Mucosa of descending colon (tissue), 3 donors: Measurements from ENCODE around the gene LEKR1. TPM values are rescaled to one million over a fixed set of nuclear protein-coding genes. Genes with fewer than 3 reads are reported as not detected.

Source experiments
- ATAC-seq: fragments of 200-7000 bp; cut with Tn5 transposase; one replicate; pipeline ENCODE4 v1.9.1; 2020; ENCODE audit warnings: mild to moderate bottlenecking, moderate library complexity
- DNase-seq, 3 donors: peaks; one replicate each; pipeline ENCODE4 v3.0.0-alpha.2; 2020
- H3K36me3 ChIP-seq: fragments of 200-600 bp; one replicate; pipeline ENCODE4 v1.8.0; 2021; ENCODE audit warnings: low read depth, mild to moderate bottlenecking
- H3K4me1 ChIP-seq: fragments of 200-600 bp; one replicate; pipeline ENCODE4 v1.8.0; 2021; ENCODE audit warnings: low read depth, mild to moderate bottlenecking
- H3K4me3 ChIP-seq: fragments of 200-600 bp; one replicate; pipeline ENCODE4 v1.8.0; 2021; ENCODE audit warnings: mild to moderate bottlenecking
- H3K9me3 ChIP-seq: fragments of 200-600 bp; one replicate; pipeline ENCODE4 v1.8.0; 2021; ENCODE audit warnings: mild to moderate bottlenecking
- CTCF ChIP-seq: fragments of 200-600 bp; IDR thresholded peaks from one replicate; pipeline ENCODE4 v1.8.0; 2022; ENCODE audit warnings: antibody characterized with exemption, mild to moderate bottlenecking
- intact Hi-C, 2 donors: fragments of 100-400 bp; cut with DNase I in 1 of 2; cut with micrococcal nuclease in 1 of 2; formaldehyde crosslinking; loops; one replicate each; pipeline versions ENCODE4 v1.11.0 to v1.11.1; 2022; cut with DNase I, micrococcal nuclease
- total RNA-seq, 3 donors: library from RNA; stranded (reverse); fragmentation: NEBNext Ultra II Directional in 2 of 3; extraction: Animal tissue kit (Norgen Biotek cat#: 25700) in 2 of 3; gene quantifications; one replicate each; pipeline versions ENCODE4 v1.2.1 to v1.2.4, GENCODE V29; 2021 to 2023
- donor health status: DM: no; HTN: no; CAD: no; lungs with moderate emphysema.
- donor health status: DM: no; HTN: no; CAD: no.
- donor health status: DM: no; HTN: yes; CAD: no.

The LEKR1 gene
- total RNA-seq, 3 donors from 2014 or later = 1.9 to 3.5 (median 1.9) TPM

GRCh38 chr3:156816794-156817645 lies 9.1 kb upstream of the LEKR1 start:
- DNase-seq (peak; percentile 92 to 94 (median 93)), ATAC-seq (peak; percentile 89)
- Histone ChIP-seq H3K36me3 (no peaks in the 10 kb centered on the region), H3K4me3 (peak overlapping the region; percentile 26), H3K4me1 (peaks cover 25% of the 10 kb centered on the region), H3K9me3 (no peaks in the 10 kb centered on the region)
- intact Hi-C loops = loop anchor here in 1 of 2 donors (10.0 kb wide), 1 partner anchor 262 kb away; the partner anchor contains the start of gene SSR3
- no peak for TF ChIP-seq CTCF

- Histone ChIP-seq H3K4me1 (peaks cover 20% of the 10 kb centered on the region), H3K9me3 (no peaks in the 10 kb centered on the region), H3K36me3 (no peaks in the 10 kb centered on the region), H3K4me3 (no peak overlapping the region)
- intact Hi-C loops = loop anchor here in 1 of 2 donors (10.0 kb wide), 1 partner anchor 263 kb away; the partner anchor contains the start of gene SSR3
- DNase-seq (no peak), ATAC-seq (no peak)
- TF ChIP-seq CTCF = no peak
These were observed 8.4 kb upstream of the LEKR1 start for GRCh38 chr3:156817646-156818272.

- Histone ChIP-seq H3K4me3 (no peak overlapping the region), H3K9me3 (no peaks in the 10 kb centered on the region), H3K4me1 (peaks cover 15% of the 10 kb centered on the region), H3K36me3 (no peaks in the 10 kb centered on the region)
- no peak for DNase-seq
- intact Hi-C loops = loop anchor here in 1 of 2 donors (10.0 kb wide), 1 partner anchor 263 kb away; the partner anchor contains the start of gene SSR3
- no peak for TF ChIP-seq CTCF
- no peak for ATAC-seq
These were observed 7.9 kb upstream of the LEKR1 start for GRCh38 chr3:156818273-156818651.

GRCh38 chr3:156818890-156819289 lies 7.3 kb upstream of the LEKR1 start:
- DNase-seq (no peak), ATAC-seq (no peak)
- no peak for TF ChIP-seq CTCF
- no peaks in the 10 kb centered on the region for H3K36me3 ChIP-seq
- intact Hi-C loops = loop anchor here in 1 of 2 donors (10.0 kb wide), 1 partner anchor 264 kb away; the partner anchor contains the start of gene SSR3
- no peak overlapping the region for H3K4me3 ChIP-seq
- no peaks in the 10 kb centered on the region for H3K9me3 ChIP-seq
- peaks cover 15% of the 10 kb centered on the region for H3K4me1 ChIP-seq

- TF ChIP-seq CTCF = no peak
- Histone ChIP-seq H3K36me3 (no peaks in the 10 kb centered on the region), H3K9me3 (no peaks in the 10 kb centered on the region), H3K4me3 (no peak overlapping the region), H3K4me1 (peaks cover 15% of the 10 kb centered on the region)
- ATAC-seq (no peak), DNase-seq (no peak)
- intact Hi-C loops = loop anchor here (10.0 kb wide), 3 partner anchors 255 to 315 kb away; partner anchors contain the start of gene SSR3 (in 1 of the 2)
These were observed 6.1 kb upstream of the LEKR1 start for GRCh38 chr3:156819842-156820691.
